Suppressor macrophage (primary cell): ENCODE results near the gene ID1.
"Not testable (repeated sequence)": the region's sequence is repeated elsewhere in the genome, so short reads cannot be mapped to it uniquely, and the experiment has no call there.

ENCODE experiments used
- DNase-seq, 4 experiments: peaks; one replicate each; pipeline ENCODE4 v3.0.0-alpha.2; 2020 to 2022

ID1 gene

DNA sequence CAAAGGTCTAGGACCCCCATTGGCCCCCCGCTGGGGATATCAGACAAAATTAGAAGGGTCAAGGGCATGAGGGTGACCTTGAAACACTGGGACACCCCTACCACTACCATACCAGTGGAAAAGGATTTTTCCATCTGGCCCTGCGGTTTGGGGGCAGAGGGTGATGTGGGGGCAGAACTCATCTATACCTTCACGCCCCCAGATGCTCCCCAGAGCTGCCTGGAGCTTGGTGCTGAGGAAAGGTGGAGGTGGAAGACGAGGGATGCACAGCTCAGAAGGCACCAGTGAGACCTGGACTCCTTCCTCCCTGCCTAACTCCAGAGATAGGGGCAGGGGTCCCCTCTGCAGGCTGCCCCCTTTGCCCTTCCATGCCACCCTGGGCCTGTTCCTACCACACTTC lies 33.7 kb downstream of the ID1 start:
- DNase-seq, result no peak

GRCh38 chr20:31640259-31640658 lies 35.2 kb downstream of the ID1 start:
- no peak for DNase-seq

GRCh38 chr20:31641391-31641790 lies 36.3 kb downstream of the ID1 start:
- DNase-seq, result no peak

GRCh38 chr20:31642837-31643236 lies 37.7 kb downstream of the ID1 start:
- no peak for DNase-seq

- DNase-seq, result no peak
Measured at GRCh38 chr20:31643522-31643921, 38.4 kb downstream of the ID1 start.

- DNase-seq, result no peak
Measured at GRCh38 chr20:31644701-31645100, 39.6 kb downstream of the ID1 start.

DNA sequence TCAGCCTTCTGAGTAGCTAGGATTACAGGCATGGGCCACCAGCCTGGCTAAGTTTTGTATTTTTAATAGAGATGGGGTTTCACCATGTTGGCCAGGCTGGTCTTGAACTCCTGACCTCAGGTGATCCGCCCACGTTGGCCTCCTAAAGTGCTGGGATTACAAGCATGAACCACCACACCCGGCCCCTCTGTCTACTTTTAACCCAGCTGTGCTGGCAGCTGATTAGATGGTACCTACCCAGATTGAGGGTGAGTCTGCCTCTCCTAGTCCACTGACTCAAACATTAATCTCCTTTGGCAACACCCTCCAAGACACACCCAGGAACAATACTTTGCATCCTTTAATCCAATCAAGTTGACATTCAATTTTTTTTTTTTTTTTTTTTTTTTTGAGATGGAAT lies 43.0 kb downstream of the ID1 start:
- not testable (repeated sequence) for DNase-seq

GRCh38 chr20:31652917-31653396 lies 47.9 kb downstream of the ID1 start:
- DNase-seq, result no peak

- DNase-seq, result no peak
Measured at GRCh38 chr20:31653561-31653960, 48.5 kb downstream of the ID1 start.

- no peak for DNase-seq
Measured at GRCh38 chr20:31654534-31654933, 49.4 kb downstream of the ID1 start.
